Measurements from ENCODE around the gene ASPSCR1.
"Not testable (repeated sequence)": the region's sequence is repeated elsewhere in the genome, so short reads cannot be mapped to it uniquely, and the experiment has no call there.

Gene ASPSCR1

GRCh38 chr17:81941484-81942166 lies 35.8 kb upstream of the ASPSCR1 start:
- DNase-seq = no peak

DNA sequence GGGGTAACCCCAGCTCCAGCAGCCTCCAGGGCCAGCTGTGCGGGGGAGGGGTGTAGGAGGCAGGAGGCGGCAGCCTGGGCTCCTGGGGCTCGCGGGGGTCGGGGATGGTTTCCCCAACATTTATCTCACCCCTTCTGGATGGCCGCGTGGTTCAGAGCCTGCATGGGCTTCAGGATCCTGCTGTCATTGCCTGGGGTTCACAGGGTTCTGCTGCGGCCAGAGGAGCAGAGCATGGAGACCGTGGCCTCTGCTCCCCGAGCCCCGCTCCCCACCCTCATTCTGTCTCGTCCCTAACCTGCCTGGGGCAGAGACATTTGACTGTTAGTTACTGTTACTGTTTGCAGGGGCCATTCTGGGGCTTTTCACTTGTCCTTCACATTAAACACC lies 35.3 kb upstream of the ASPSCR1 start:
- DNase-seq = no peak

- no peak for DNase-seq
These were observed 32.6 kb upstream of the ASPSCR1 start for GRCh38 chr17:81944858-81945257.

- no peak for DNase-seq
These were observed 30.2 kb upstream of the ASPSCR1 start, which contains the start of gene MYADML2 for GRCh38 chr17:81947189-81947588. Gene MYADML2, minus strand, starts transcription at chr17:81947233. Its CDS starts 5,492 bp downstream, at chr17:81941741.

DNA sequence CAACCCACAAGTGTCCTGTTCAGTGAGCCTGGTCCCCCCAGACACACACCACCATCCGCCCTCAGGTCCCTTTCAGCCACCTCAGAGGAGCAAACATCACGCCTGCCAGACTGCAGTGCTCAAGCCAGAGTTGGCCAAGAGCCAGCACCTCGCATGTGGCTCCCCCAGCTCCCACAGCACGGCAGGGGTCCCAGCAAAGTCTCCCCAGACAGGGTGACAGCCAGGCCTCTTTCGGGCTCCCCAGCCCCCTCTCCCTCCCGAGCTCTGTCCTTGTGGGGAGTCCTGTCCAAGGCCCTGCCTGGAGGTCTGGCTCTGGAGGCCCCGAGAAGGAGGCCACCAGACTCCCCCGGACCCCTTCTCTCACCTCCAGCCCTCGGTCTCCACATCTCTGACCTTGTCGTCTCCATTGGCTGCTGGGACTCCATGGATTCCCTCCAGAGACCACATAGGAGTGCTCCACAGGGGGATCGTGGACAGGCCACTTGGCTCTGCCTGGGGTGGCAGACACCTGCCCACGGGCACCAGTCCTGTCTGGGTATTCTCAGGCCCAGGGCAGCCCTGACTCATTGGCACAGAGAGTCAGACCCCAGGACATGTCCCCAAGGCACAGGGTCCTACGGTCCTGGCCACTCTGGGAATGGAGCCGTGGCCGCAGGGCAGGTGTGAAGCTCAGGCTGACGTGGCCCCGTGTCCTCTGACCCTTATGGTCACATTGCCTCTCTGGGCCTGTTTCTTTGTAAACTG lies 28.6 kb upstream of the ASPSCR1 start:
- DNase-seq = no peak

- DNase-seq = no peak
These were observed 26.9 kb upstream of the ASPSCR1 start for GRCh38 chr17:81950501-81950900.

DNA sequence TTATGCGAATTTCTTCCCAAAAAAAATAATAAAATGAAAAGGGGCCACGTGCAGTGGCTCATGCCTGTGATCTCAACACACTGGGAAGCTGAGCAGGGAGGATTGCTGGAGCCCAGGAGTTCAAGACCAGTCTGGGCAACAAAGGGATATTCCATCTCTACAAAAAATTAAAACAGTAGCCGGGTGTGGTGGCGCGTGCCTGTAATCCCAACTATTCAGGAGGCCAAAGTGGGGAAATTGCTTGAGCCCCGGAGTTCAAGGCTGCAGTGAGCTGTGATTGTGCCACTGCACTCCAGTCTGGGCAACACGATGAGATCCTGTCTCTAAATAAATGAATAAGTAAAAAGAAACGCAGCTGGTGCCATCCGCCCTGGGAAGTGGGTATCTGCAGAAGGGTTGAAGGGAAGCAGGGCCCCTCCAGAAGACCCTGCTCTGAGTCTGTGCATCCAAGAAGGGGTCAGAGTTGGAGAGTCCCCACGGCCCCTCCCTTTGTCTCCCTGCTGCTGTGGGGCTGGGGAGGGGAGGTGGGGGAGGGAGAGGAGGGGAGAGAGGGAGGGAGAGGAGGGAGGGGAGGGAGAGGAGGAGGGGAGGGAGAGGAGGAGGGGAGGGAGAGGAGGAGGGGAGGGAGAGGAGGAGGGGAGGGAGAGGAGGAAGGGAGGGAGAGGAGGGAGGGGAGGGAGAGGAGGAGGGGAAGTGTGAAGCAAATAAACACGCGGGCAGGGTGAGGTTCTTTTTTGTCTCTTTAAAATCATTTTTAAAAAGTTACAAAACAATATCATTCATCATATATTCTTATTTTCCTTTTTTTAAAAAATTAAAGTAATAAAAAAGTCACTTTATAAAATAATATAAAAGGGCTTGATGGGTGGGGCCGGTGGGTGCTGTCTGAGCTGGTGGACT lies 25.4 kb upstream of the ASPSCR1 start:
- no peak for DNase-seq

DNA sequence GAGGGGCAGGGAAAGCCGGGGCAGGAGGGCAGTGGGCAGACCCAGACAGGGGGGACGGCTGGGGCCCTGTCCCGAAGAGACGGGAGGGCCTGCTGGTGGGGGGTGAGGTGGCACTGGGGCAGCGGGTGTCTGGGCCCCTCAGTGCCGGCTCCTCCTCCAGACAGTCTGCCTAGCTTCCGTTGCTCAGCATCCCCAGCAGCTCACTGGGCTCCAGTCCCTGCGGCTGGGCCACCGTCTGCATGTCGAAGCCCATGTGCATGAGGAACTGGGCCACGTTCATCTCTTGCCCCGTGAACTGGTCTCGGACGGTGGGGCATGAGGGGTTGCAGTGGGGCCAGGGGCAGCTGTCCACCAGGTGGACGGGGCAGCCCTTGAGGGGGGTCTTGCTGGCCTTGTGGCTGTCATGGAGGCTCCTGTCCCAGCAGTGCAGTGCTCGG lies 24.6 kb upstream of the ASPSCR1 start:
- no peak for DNase-seq

GRCh38 chr17:81953443-81953842 lies 24.0 kb upstream of the ASPSCR1 start:
- DNase-seq = not testable (repeated sequence)

DNA sequence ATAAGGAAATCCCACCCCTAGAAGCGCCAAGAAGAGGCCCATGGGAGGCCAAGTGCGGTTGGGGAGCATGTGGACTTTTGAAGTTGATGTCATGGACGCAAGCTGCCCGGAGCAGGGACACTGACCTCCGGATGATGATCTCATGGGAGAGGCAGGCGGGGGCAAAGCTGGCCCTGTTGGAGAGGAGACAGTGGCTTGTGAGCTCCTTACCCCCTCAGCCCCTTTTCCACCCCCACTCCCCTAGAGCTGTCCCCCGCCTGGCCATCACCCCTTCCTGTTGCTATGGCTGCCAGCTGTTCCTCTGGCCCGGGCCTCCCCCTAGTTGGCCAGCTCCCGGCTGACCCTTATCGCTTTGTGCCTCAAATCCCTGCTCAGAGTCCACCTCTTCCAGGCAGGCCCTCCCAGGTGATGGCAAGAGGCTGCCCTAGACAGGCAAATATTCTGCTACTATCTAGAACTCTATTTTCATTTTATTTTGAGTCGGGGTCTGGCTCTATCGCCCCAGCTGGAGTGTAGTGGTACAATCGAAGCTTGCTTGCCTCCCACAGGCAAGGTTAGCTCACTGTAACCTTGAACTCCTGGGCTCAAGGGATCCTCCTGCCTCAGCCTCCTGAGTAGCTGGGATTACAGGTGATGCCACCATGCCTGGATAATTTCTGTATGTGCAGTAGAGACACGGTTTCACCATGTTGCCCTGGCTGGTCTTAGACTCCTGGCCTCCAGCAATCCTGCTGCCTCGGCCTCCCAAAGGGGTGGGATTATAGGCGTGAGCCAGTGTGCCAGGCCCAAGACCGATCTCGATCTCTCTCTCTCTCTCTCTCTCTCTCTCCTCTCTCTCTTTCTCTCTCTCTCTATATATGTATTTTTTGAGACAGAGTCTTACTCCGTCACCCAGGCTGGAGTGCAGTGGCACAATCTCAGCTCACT lies 23.0 kb upstream of the ASPSCR1 start:
- no peak for DNase-seq

GRCh38 chr17:81955058-81955681 lies 22.3 kb upstream of the ASPSCR1 start:
- DNase-seq = no peak

DNA sequence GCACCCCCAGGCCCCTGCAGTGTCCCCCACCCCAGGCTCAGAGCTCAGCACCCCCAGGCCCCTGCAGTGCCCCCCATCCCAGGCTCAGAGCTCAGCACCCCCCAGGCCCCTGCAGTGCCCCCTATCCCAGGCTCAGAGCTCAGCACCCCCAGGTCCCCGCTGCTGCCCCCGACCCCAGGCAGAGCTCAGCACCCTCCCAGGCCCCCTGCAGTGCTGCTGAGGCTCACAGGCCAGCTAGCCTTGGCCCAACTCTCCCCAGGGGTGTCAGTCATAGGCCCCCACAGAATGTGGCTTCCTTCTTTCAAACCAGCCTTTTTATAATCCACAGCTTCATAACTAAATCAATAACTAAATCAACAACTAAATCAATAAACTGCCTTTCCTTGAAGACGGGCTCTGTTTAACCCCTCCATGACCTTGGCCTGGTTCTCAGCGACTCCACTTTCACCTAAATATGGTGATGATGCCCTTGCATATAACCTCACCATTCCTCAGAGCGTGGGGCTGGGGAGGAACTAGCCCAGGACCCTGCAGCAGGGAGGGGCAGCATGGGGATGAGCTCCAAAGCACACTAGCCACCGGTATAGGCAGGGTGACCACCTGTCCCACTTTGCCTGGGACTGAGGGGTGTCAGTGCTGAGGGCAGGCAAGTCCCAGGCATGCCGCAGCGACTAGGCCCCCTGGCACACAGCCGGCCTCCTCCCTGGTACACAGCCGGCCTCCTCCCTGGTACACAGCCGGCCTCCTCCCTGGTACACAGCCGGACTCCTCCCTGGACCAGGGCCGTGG lies 21.5 kb upstream of the ASPSCR1 start:
- DNase-seq = no peak

GRCh38 chr17:81956607-81957589 lies 20.5 kb upstream of the ASPSCR1 start:
- no peak for DNase-seq

GRCh38 chr17:81957691-81958432 lies 19.6 kb upstream of the ASPSCR1 start:
- no peak for DNase-seq

- DNase-seq = no peak
These were observed 18.6 kb upstream of the ASPSCR1 start for GRCh38 chr17:81958633-81959342.

GRCh38 chr17:81959362-81960129 lies 17.9 kb upstream of the ASPSCR1 start:
- peak; percentile 10 to 42 for DNase-seq
